OCI-M2 (cell line): ENCODE measurements around the gene CLDN18.

Experiments used
- DNase-seq: peaks from one replicate; lab custom pipeline; 2025; ENCODE audit not compliant: unreplicated experiment; lab: John Stamatoyannopoulos, UW

Gene CLDN18

DNA sequence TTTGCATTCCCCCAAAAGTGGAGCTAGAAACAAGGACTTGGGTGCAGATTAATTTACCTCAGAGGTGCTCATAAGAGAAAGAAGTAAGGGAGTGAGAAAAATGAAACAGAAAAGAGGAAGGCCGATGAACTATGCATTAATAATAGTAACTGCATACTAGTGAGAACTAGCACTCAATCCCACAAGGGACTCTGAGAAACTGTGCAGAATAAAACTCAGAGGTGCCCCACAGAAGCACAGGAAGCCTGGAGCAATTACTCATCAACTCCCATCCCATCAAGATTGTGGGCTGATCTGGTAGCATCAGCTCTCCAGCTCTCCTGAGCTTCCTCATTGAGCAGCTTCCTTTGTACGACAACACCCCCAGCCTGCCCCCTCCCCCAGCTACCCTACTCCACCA is 50.8 kb downstream of the CLDN18 start:
- DNase-seq = no peak

DNA sequence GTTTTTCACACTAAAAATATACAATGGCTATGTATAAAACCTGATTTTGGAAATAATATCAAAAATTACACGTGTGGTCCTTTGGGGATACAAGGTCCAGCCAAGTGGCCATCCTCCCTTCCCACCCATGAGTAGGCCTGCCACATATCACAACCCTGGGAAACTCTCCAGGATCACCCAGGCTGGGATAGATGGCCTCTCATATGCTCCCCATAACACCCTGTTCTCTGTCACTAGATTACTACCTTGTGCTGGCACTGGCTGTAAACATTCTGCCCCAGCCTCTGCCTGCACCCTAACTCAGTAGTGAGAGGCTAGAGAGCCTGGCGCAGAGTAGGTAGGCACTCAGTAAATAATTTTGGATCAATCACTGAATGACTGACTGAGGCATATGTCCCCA is 52.1 kb downstream of the CLDN18 start:
- DNase-seq = no peak

DNA sequence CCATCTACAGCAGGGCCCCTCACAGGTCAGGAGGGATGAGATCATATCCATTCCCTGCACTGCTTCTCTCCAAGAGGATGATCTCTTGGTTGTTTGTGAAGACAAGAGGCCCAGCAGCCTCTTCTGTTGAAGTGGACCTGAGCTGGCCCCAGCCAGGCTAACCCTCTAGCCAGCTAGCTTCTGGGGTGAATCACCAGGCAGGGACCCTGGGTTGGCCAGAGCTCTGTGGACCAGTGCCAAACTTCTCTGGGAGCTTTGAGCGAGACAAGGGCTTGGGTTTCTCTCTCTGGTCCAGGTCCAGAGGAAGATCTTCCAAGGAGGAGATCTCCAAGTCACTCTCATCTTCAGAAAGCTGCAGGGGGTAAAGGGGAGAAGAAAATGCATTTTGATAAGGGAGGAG is 52.7 kb downstream of the CLDN18 start:
- DNase-seq = no peak

DNA sequence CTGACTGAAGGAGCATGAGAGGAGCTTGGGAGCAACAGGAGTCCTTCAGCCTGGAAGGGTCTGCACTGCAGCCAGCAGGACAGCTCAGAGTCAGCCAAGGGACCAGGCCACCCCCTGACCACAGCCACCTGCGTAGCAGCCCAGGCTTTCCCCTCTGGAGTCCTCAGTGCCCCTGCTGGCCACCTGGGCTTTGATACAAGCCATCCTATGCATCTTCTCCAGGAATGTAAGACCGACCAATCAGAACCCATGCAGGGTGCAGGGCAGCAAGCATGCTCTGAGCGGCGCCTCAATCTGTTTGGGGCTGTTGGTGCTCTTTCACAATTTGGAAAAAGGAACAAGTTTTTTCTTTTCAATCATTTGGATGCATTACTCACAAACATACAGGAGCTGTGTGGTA is 53.5 kb downstream of the CLDN18 start:
- no peak for DNase-seq

DNA sequence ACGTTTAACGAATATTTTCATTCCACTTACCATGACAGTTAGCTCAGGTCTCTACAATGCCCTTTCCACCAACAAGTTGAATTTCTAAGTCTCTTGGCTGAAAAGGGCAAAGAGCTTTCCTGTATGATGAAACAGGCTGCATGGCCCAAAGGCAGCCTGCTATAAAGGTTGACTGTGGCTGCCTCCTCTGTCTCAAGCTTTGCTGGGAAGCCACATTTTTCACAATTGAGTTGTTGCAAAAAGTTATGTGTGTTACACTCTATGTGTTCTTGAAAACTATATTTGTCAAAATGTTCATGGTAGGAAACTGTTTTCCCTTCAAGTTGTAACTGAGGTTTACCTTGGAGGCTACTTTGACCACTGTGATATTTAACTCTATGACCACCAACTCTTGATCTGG is 56.0 kb downstream of the CLDN18 start:
- DNase-seq = no peak

DNA sequence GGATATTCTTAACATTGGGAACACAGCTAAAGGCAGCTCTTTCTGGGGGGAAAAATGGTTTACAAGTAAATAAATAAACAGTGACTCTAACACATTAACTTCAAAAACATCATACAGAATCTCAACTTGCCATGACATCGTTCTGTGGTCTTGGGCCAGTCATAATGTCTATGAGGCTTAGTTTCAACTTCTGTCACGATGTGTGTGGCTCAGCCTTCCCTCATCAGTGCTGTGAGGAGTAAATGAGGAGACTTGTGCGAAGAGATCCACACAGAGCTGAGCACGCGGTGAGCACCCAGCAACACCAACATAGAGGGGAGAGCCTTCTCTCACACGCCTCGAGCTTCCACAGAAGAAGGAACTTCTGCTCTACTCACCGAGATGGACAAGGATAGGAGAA is 56.4 kb downstream of the CLDN18 start:
- no peak for DNase-seq

DNA sequence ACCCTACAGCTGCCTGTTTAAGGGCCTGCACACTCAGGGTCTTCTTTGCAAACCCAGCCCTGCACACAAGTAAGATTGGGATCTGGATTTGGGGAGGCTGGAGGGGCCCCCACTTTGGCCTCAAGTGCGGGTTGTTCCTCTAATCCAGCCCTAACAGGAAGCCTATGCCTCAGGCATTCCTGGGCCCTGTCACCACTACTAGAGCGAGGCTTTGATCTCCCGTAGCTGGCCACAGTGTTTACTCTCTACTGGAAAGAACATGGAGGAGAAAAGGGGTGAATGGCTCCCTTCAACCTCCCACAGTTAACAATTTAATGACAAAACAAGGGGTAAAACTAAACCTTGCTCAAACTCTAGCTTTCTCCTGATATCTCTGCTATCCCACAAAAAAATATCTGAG is 57.0 kb downstream of the CLDN18 start:
- DNase-seq = no peak

DNA sequence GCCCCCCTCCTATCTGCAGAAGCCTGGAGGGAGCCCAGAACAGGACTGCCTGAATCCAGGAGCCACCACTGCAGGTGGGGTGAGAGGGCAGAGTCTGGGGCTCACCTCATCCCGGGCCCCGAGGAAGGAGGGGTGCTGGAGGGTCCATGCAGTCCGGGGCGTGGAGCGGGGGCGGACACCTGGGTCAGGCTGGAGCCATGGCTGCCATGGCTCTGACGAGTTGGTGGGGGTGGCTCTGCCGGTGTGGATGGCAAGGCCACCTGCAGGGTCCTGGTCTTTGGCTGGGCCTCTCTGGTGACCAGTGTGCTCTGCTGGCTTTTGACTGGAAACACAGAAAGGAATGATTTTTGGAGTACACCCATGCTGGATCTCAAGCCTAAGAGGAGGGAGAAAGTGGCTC is 58.1 kb downstream of the CLDN18 start:
- DNase-seq = no peak

DNA sequence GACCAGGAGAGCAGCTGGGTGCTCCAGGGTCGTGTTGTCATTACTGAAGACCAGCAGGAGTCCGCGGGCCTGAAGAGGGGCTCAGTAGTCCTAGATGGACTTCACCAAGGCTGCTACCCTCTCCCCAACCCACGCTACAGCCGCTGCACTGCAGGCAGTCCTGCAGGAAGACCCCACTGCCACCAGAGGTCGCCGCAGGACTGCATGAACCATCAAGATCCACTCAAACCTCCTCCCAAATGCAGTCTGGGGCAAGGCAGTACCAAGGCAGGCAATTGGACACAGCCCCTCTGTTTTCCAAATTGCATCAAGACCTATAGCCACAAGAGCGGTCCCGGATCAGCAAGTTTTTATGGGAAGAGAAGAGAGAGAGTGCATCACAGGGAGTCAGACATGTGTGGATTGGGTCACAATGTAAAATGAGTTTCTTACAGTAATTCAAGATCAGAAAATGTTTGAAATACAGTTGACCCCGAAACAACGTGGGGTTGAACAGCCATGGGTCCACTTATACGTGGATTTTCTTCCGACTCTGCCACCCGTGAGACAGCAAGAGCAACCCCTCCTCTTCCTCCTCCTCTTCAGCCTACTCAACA is 58.7 kb downstream of the CLDN18 start:
- DNase-seq = no peak

DNA sequence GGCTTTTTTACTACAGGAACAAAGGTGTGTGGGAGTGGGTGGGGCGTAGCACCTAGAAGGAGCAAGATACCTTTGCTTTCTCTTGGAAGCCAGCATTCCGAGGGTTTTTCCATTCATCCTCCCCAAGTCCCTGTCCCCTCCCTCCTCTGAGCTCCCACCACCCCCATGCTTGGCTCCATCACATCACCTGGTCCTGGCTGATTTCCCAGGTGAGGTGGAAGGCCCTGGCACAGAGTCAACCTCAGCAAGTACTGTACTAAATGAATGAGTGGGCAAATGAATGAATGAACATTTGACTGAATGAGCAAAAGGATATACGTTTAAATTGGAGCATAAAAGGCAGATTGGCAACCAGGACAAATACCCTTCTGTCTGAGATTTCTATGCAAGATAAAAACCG is 60.0 kb downstream of the CLDN18 start:
- DNase-seq = no peak

DNA sequence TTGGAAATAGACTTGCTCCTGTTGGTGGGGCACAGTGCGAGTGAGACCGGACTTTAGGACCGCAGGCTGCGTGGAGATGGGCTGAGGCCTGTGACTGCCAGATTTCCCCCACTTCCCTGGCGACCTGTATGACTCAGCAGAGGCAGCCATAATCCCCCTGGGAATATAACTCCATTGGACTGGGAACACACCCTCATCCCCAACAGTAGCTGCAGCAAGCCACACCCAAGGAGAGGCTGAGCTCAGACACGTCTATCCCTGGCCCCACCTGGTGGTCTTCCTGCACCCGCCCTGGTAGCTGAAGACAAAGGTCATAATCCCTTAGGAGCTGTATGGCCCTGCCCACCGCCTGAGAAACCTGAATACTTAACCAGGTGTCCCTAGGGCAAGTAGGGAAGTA is 62.8 kb downstream of the CLDN18 start:
- no peak for DNase-seq

DNA sequence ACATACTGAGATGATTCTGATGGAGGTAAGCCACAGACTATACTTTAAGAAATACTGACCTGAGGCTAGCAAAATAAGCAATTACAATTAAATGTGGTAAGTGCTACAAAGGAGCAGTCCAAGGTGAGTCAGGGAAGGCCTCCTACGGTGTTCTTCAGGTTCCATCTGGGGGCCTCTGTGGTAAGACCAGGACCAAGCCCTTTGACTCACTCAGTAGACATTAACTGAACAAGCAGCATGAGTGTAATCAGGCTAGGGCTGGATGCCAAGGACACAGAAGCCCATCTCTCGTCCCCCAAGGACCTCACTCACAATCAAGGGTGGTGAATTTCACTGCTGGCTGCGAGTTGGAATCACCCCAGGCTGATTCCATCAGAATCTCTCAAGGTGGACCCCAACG is 68.1 kb downstream of the CLDN18 start:
- no peak for DNase-seq

DNA sequence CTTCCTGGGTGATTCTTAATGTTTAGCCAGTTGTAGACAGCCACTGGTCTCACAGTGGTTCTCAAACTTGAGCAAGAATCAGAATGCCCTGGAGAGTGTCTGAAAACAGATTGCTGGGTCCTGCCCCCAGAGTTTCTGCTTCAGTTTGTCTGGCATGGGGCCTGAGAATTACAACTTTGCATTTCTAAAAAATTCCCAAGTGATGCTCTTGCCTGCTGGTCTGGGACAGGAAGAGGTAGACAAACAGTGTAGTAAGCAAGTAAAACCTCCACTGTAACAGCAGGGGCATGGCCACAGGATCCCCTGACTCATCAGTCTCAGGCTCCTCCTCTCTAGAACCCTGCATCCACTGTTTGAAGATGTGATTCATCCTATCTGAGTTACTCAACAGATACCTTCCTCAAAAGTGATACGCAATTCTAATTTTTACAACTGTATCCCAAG is 69.0 kb downstream of the CLDN18 start:
- DNase-seq = no peak

DNA sequence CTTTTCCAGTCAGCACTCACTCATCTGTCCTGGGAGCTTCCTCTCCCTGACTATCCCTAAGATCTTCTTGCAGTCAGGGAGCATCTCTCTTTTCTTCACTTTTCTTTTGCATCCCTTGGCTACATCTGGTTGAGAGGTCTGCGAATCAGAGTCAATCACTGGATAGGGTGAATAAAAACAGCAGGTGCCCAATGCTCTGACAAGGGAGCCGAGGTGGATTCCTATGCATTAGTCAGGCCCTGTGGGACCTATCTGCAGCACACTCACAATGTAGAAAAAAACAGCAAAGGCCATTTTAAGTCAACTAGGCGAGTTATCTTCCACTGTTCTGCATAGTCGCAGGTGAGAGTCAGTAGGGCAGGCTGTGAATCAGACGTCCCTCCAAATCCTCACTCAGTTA is 69.9 kb downstream of the CLDN18 start:
- DNase-seq = no peak

DNA sequence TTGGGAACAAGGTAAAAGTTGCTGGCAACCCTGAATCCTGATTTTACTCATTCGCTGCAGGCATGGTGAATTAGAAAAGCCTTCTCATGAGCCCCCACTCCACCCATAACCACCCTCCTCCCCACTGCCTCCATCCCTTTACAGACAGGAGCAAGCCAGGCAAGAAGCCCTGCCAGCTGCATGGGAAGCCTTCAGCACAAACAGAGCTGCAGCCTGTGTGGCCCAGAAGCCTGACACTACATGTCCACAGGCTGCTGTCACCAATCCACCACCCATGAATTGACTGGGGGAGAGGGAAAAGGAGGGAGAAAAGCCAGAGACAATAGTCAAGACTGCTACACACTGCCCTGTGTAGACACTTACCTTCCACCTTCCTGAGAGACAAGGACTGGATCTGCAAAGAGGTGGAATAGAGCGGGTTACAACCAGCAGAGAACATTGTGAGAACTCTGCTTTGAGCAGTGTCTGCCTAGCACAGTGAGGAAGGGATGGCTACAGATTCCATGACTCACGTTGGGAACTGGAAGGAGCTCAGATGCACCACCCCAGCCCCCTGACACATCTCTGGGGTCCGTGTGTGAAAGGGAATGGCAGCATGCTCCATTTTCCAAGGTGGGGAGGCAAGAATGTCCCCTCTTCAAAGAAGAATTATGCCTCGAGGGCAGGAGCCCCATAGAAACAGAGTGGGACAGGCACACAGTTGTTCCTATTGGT is 71.6 kb downstream of the CLDN18 start:
- DNase-seq = no peak

DNA sequence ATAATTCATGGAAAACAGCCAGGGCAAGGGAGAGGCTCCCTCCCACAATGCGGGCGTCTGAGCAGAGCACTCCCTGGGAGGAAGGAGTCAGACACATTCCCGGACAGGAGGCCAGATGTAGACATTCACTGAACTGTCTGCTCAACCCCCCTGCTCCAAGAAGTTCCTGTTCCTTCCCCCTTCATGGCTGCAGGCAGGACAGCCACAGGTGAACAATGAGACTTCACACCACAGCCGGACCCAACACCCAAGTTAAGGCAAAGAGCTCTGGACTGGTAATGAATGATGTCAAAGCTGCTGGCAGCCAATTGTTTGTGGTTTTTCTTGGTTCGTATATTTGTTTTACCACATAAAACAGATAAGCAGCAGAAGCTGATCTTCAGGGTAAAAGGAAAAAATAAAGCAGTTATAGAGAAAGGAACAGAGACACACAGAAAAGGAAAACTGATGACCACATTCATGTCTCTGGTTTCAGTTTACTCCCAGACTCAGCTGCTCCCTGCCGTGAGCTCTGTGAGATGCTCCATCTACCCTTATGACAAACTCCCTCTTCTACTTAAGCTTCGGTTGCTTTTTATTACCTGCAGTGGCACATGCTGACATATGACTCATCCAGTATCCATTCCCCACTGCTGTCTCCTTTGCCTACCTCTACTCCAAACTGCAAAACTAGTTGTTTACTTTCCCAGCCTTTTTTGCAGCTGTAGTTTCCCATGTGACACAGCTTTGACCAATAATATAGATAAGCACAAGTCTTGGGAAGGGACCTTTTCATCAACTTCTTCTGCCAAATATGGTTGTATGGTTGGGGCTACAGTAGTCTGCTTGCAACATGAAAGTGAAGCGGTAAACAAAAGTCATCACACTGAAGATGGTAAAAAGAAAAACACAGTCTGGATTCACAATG is 72.4 kb downstream of the CLDN18 start:
- no peak for DNase-seq

DNA sequence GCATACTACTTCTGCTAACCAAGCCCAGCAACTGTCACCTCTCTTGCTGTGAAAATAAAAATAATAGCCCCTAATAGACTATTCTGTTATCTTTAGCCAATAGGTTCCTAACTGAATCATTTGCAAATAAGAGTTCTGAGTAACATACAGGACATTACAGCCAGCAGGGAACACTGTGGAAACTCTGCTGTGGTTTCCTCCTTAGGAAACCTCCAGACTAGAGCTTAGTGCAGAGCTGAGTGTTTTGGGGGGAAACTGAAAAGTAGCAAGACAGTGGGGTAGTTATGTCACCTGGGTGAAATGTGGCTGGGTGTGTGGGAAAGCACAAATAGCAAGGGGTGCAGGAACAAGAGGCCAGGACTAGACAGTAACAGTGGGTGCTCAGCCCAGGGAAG is 73.0 kb downstream of the CLDN18 start:
- DNase-seq = no peak
